Mammary microvascular endothelial cell (primary cell): ENCODE results near the gene ARHGEF37. TPM values are rescaled to one million over a fixed set of nuclear protein-coding genes. Genes with fewer than 3 reads are reported as not detected.

ENCODE experiments used
- total RNA-seq: library from RNA; depleted of rRNA; stranded (reverse); fragments of >200 nt; gene quantifications from 2 replicates; pipeline ENCODE4 v1.2.3, GENCODE V29; 2015

ARHGEF37 gene, protein sequence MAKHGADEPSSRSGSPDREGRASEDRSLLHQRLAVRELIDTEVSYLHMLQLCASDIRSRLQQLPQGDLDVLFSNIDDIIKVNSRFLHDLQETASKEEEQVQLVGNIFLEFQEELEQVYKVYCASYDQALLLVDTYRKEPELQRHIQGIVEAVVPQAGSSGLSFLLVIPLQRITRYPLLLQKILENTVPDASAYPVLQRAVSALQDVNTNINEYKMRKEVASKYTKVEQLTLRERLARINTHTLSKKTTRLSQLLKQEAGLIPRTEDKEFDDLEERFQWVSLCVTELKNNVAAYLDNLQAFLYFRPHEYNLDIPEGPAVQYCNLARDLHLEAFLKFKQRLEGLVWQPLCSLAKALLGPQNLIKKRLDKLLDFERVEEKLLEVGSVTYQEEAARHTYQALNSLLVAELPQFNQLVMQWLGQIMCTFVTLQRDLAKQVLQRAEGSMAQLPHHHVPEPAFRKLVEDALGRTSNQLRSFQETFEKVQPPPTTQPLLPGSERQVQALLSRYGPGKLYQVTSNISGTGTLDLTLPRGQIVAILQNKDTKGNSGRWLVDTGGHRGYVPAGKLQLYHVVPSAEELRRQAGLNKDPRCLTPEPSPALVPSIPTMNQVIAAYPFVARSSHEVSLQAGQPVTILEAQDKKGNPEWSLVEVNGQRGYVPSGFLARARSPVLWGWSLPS
- 3.3 and 5.6 TPM in 2 replicates for total RNA-seq

GRCh38 chr5:149581192-149581861 is at the start of gene ARHGEF37:
Gene ARHGEF37 (plus strand): TSS chr5:149581498. CDS start chr5:149597770, 16,272 bp downstream.

GRCh38 chr5:149551227-149552037 is 29.9 kb upstream of the ARHGEF37 start, which contains the start of gene CSNK1A1:
Gene CSNK1A1 (minus strand): TSS chr5:149551439. CDS start chr5:149550964, 475 bp downstream.

Other genes with a start within 250 kb of the ARHGEF37 start
- gene GRPEL2, start 236.0 kb upstream of the ARHGEF37 start, total RNA-seq = 14.3 and 17.5 TPM in 2 replicates
- 7.6 and 8.0 TPM in 2 replicates for gene PCYOX1L, start 223.5 kb upstream of the ARHGEF37 start, total RNA-seq
- not detected in 2 replicates for gene IL17B, start 202.2 kb upstream of the ARHGEF37 start, total RNA-seq
- gene CSNK1A1, start 30.1 kb upstream of the ARHGEF37 start, total RNA-seq = 229 and 240 TPM in 2 replicates
- gene PPARGC1B, start 148.8 kb downstream of the ARHGEF37 start, total RNA-seq = 1.1 and 2.4 TPM in 2 replicates